Epidermal melanocyte (primary cell): ENCODE data around the gene F10.
"Not testable (repeated sequence)": the region's sequence is repeated elsewhere in the genome, so short reads cannot be mapped to it uniquely, and the experiment has no call there.

Experiments
- DNase-seq: peaks from one replicate; pipeline ENCODE4 v3.0.0; 2011; ENCODE audit warnings: low spot score; ENCODE audit not compliant: insufficient read length

F10 gene

GRCh38 chr13:113098162-113098732 is 24.4 kb upstream of the F10 start:
- peak; percentile 49 for DNase-seq

GRCh38 chr13:113099142-113099541 is 23.5 kb upstream of the F10 start:
- DNase-seq, result no peak

- not testable (repeated sequence) for DNase-seq
Measured at GRCh38 chr13:113102302-113102701, 20.3 kb upstream of the F10 start.

GRCh38 chr13:113102727-113103126 is 19.9 kb upstream of the F10 start:
- no peak for DNase-seq

- DNase-seq, result no peak
Measured at GRCh38 chr13:113103646-113104045, 19.0 kb upstream of the F10 start.

- DNase-seq, result no peak
Measured at GRCh38 chr13:113105032-113105920, 17.3 kb upstream of the F10 start, which contains the start of gene F7. Gene F7, plus strand, starts transcription at chr13:113105791. Its CDS starts 51 bp downstream, at chr13:113105842.

- no peak for DNase-seq
Measured at GRCh38 chr13:113105921-113106452, 16.6 kb upstream of the F10 start.

GRCh38 chr13:113106711-113107351 is 15.8 kb upstream of the F10 start:
- no peak for DNase-seq

- not testable (repeated sequence) for DNase-seq
Measured at GRCh38 chr13:113108521-113108920, 14.1 kb upstream of the F10 start.

GRCh38 chr13:113109151-113110047 is 13.2 kb upstream of the F10 start:
- no peak for DNase-seq

GRCh38 chr13:113110048-113110851 is 12.3 kb upstream of the F10 start:
- DNase-seq, result no peak

GRCh38 chr13:113110852-113111315 is 11.7 kb upstream of the F10 start:
- DNase-seq, result no peak

- not testable (repeated sequence) for DNase-seq
Measured at GRCh38 chr13:113111821-113112220, 10.8 kb upstream of the F10 start.

- not testable (repeated sequence) for DNase-seq
Measured at GRCh38 chr13:113112475-113112874, 10.1 kb upstream of the F10 start.

- DNase-seq, result no peak
Measured at GRCh38 chr13:113112893-113113845, 9.4 kb upstream of the F10 start.

GRCh38 chr13:113113846-113114271 is 8.7 kb upstream of the F10 start:
- no peak for DNase-seq

GRCh38 chr13:113114511-113115362 is 7.9 kb upstream of the F10 start:
- DNase-seq, result no peak
